GM12878 (cell line): ENCODE data around the gene CUL9. TPM values are rescaled to one million over a fixed set of nuclear protein-coding genes. Genes with fewer than 3 reads are reported as not detected.

Experiments
- ATAC-seq: fragments of 200-7000 bp; cut with Tn5 transposase; 3 replicates; pipeline ENCODE4 v1.9.1; 2020; ENCODE audit warnings: mild to moderate bottlenecking, moderate library complexity
- BruUV-seq: library from RNA; stranded (reverse); fragments of 400-500 nt; replicated peaks from 2 replicates; lab custom pipeline; 2021; lab: Mats Ljungman, UMichigan
- CTCF ChIA-PET: fragments of 300-600 bp; sonication (Branson Sonifier 250); formaldehyde crosslinking; extraction: SDS; loops from one replicate; lab custom pipeline; 2021; ENCODE audit warnings: inconsistent platforms; lab: Yijun Ruan, JAX
- POLR2A ChIA-PET: fragments of 350-600 bp; formaldehyde crosslinking; extraction: SDS; loops from one replicate; lab custom pipeline; 2021; ENCODE audit warnings: inconsistent platforms; lab: Charles Lee
- RAD21 ChIA-PET: fragments of 300-600 bp; sonication (Branson Sonifier 250); formaldehyde crosslinking; loops from one replicate; lab custom pipeline; 2023; ENCODE audit warnings: antibody characterized with exemption; ENCODE audit not compliant: unreplicated experiment; lab: Charles Lee
- SMC1A ChIA-PET: fragments of 300-600 bp; sonication (Branson Sonifier 250); formaldehyde crosslinking; loops from one replicate; lab custom pipeline; 2023; ENCODE audit not compliant: unreplicated experiment, uncharacterized antibody; lab: Charles Lee
- DNase-seq: peaks from one replicate; pipeline ENCODE4 v3.0.0-alpha.2; 2011; ENCODE audit warnings: low read depth, low spot score
- FAIRE-seq: peaks from 3 replicates; lab custom pipeline; 2011; peaks lifted over from hg19 to GRCh38; lab: Jason Lieb, UNC
- H2AFZ ChIP-seq: 2 replicates; pipeline ENCODE4 v1.6.0; 2011; ENCODE audit warnings: low read depth, low read length, control low read depth; ENCODE audit not compliant: control insufficient read depth
- H3K27ac ChIP-seq: 2 replicates; pipeline ENCODE4 v1.5.1; 2011; ENCODE audit warnings: control low read depth; ENCODE audit not compliant: control insufficient read depth, insufficient read depth
- H3K27me3 ChIP-seq, 2 experiments: replicated peaks in 1 of 2; 2 replicates each; pipeline versions ENCODE4 v1.6.0 to v1.6.1; 2011; ENCODE audit warnings: low read length in 1 of 2; ENCODE audit not compliant: control insufficient read depth in 2 of 2, insufficient read depth in 2 of 2
- H3K36me3 ChIP-seq, 2 experiments: 2 replicates each; pipeline ENCODE4 v1.5.1; 2011; ENCODE audit warnings: low read length in 1 of 2; ENCODE audit not compliant: control insufficient read depth in 2 of 2, insufficient read depth in 2 of 2
- H3K4me1 ChIP-seq: 2 replicates; pipeline ENCODE4 v1.6.1; 2011; ENCODE audit warnings: mild to moderate bottlenecking, low read length, moderate library complexity, mixed read lengths; ENCODE audit not compliant: control insufficient read depth, insufficient read depth
- H3K4me2 ChIP-seq: 2 replicates; pipeline ENCODE4 v1.6.0; 2011; ENCODE audit warnings: control low read depth; ENCODE audit not compliant: control insufficient read depth, insufficient read depth
- H3K4me3 ChIP-seq: fragments of 200-600 bp; sonication (generic); 2 replicates; pipeline ENCODE4 v1.5.1; 2016
- H3K79me2 ChIP-seq: 2 replicates; pipeline ENCODE4 v1.6.0; 2011; ENCODE audit warnings: low read length; ENCODE audit not compliant: control insufficient read depth, insufficient read depth
- H3K9ac ChIP-seq: 2 replicates; pipeline ENCODE4 v1.8.0; 2011; ENCODE audit warnings: low read length, control low read depth, mixed read lengths; ENCODE audit not compliant: control insufficient read depth, insufficient read depth
- H3K9me3 ChIP-seq: replicated peaks from 3 replicates; pipeline ENCODE4 v1.5.1; 2011; ENCODE audit warnings: mild to moderate bottlenecking, low read length; ENCODE audit not compliant: control insufficient read depth, insufficient read depth
- H4K20me1 ChIP-seq: 2 replicates; pipeline ENCODE4 v1.6.0; 2011; ENCODE audit not compliant: control insufficient read depth, insufficient read depth
- CEBPB ChIP-seq, 2 experiments: fragments of 150-350 bp in 1 of 2; IDR thresholded peaks; 2 replicates each; pipeline ENCODE4 v1.6.1; 2012 to 2014; ENCODE audit warnings: low read depth in 2 of 2, low read length in 2 of 2, borderline replicate concordance in 1 of 2, inconsistent platforms in 1 of 2
- CHD2 ChIP-seq: IDR thresholded peaks from 2 replicates; pipeline ENCODE4 v1.6.1; 2011; ENCODE audit warnings: low read depth, low read length, improper control_type of control experiment, borderline replicate concordance
- E4F1 ChIP-seq: fragments of 450-650 bp; IDR thresholded peaks from 2 replicates; pipeline ENCODE4 v1.6.1; 2018; ENCODE audit warnings: borderline replicate concordance, mild to moderate bottlenecking; ENCODE audit not compliant: partially characterized antibody
- GABPA ChIP-seq: IDR thresholded peaks from 2 replicates; pipeline ENCODE4 v1.6.1; 2014; ENCODE audit warnings: antibody characterized with exemption, low read depth, mild to moderate bottlenecking, inconsistent platforms
- NFIC ChIP-seq: IDR thresholded peaks from 2 replicates; pipeline ENCODE4 v1.6.1; 2012; ENCODE audit warnings: low read depth, mild to moderate bottlenecking, inconsistent platforms, low read length, moderate library complexity
- NFXL1 ChIP-seq: fragments of 450-650 bp; IDR thresholded peaks from 2 replicates; pipeline ENCODE4 v1.6.1; 2017; ENCODE audit warnings: antibody characterized with exemption, mild to moderate bottlenecking, borderline replicate concordance
- PRDM15 ChIP-seq: fragments of 450-650 bp; formaldehyde crosslinking; IDR thresholded peaks from 2 replicates; pipeline ENCODE4 v1.4.0; 2020; ENCODE audit warnings: mild to moderate bottlenecking, moderate library complexity
- ZNF274 ChIP-seq: IDR thresholded peaks from one replicate; pipeline ENCODE4 v1.8.0; 2011; ENCODE audit not compliant: insufficient read length, insufficient read depth
- WGBS: methylation state at CpG from one replicate; pipeline ENCODE4 v1.1.6; 2016; ENCODE audit warnings: low lambda C conversion rate; ENCODE audit not compliant: insufficient replicate concordance, insufficient coverage; ENCODE audit errors: missing lambda C conversion rate; 5-methylcytosine and 5-hydroxymethylcytosine counted together
- in situ Hi-C: fragments of 300-500 bp; cut with MboI; formaldehyde crosslinking; loops from 9 replicates; pipeline ENCODE4 v1.14.3; 2018; ENCODE audit warnings: mixed read lengths
- intact Hi-C: fragments of 100-400 bp; cut with micrococcal nuclease; formaldehyde crosslinking; loops from one replicate; pipeline ENCODE4 v1.14.2; 2022; ENCODE audit not compliant: unreplicated experiment
- polyA plus RNA-seq, 11 experiments: library from polyadenylated mRNA; depleted of rRNA in 4 of 11; unstranded in 6 of 11; stranded (reverse) in 5 of 11; fragments of >200 nt; fragmentation: Nextera tagmentation in 4 of 11; fragmentation: Illumina TruSeq in 1 of 11; extraction: Ambion mirVana in 4 of 11; extraction: Trizol in 1 of 11; gene quantifications; 1 replicate in 1 of 11; 2 replicates in 10 of 11; pipeline versions ENCODE4 v1.2.1 to v1.2.3, GENCODE V29; 2011 to 2016; ENCODE audit warnings: inconsistent platforms in 2 of 11, missing spikeins in 2 of 11, low read depth in 1 of 11
- total RNA-seq, 4 experiments: library from RNA; depleted of rRNA in 3 of 4; stranded (reverse); fragments of >200 nt in 3 of 4; fragmentation: Illumina TruSeq in 1 of 4; extraction: Trizol in 1 of 4; gene quantifications; 2 replicates each; pipeline versions ENCODE4 v1.2.1 to v1.2.3, GENCODE V29; 2013 to 2021
- TF ChIP-seq, protein P1 (sequence below): IDR thresholded peaks from 2 replicates; pipeline ENCODE4 v1.6.1; 2011; ENCODE audit warnings: low read depth, low read length, improper control_type of control experiment, borderline replicate concordance
- TF ChIP-seq, protein P2 (sequence below): fragments of 450-650 bp; formaldehyde crosslinking; IDR thresholded peaks from 2 replicates; pipeline ENCODE4 v1.5.0; 2022; ENCODE audit warnings: mild to moderate bottlenecking, missing genetic modification characterization

CUL9 gene
- total and polyA plus RNA-seq, 10 of the 15 experiments (the other 5 are each of a cell fraction or from before 2014, with no cell fraction given), result 1.2 to 48.3 (median 17.2) TPM

DNA sequence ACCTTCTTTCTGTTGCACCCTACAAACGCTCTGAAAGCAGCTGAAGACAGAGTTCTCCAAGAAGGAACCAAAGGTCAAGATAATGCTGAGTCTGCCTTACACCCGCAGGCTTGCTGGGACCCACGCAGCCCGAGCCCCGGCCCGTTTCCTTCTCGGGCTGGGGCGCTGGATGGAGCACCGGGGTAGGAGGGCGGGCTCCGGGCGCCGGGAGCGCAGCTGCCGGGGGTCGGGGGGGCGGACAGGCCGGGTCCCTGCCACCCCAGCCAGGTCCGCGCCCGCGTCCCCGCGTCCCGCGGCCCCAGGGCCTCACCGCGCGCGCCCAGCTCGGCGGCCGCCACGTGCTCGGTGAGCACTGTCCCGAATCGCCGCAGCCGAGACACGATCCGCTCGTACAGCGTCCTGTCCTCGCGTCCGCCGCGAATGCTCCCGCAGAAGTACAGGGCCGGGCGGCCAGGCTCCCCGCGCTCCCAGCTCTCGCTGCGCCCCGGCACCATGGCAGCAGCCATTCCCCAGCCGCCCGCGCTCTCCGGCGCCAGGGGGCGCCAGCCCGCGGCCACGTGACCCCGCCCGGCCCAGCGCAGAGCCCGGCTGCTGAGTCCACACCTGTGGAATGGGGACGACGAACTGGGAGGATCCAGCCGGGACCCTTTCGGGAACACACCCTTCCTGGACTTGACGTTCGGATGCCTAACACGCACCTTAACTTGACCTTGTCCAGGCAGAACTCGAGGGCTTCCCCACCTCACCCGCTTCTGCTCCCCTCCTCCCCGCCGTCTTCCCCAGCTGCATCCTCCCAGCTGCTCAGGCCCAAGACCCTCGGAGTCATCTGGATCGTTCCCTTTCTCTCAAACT is 47.2 kb downstream of the CUL9 start, which contains the start of gene DNPH1:
TSS of gene DNPH1 (minus strand) at position 531 of the 852 bp plus-strand sequence. CDS start at position 506, 25 bp downstream.
- Histone ChIP-seq H3K27ac (peak within 1 kb of the TSS; percentile 60), H3K4me2 (peak within 1 kb of the TSS; percentile 81), H3K36me3 (no peaks in the 10 kb centered on the region), H4K20me1 (no peaks in the 10 kb centered on the region), H3K27me3 (no peaks in the 10 kb centered on the region; a peak in 1 of 4 replicates), H2AFZ (peak within 1 kb of the TSS; percentile 64), H3K9ac (peak within 1 kb of the TSS; percentile 75), H3K79me2 (peaks cover 15% of the 10 kb centered on the region), H3K9me3 (no peaks in the 10 kb centered on the region), H3K4me1 (peaks cover 22% of the 10 kb centered on the region), H3K4me3 (peak within 1 kb of the TSS; percentile 76)
- POLR2A ChIA-PET, result interaction anchor here (0.5 to 1.3 kb wide), 8 partner anchors 9 to 1014 kb away, joined by 3 to 7 read pairs (median 4); no protein-coding TSS in a partner anchor
- intact Hi-C loops (no loop called here), in situ Hi-C loops (no loop called here)
- WGBS, result under 1% methylated on average over 60 of the region's 82 CpGs
- SMC1A ChIA-PET, result interaction anchor here (0.5 to 3.0 kb wide), 5 partner anchors 18 to 848 kb away, joined by 3 to 11 read pairs (median 4); no protein-coding TSS in a partner anchor
- FAIRE-seq, result peak; percentile 65
- RAD21 ChIA-PET, result interaction anchor here (0.6 to 2.1 kb wide), 8 partner anchors 19 to 277 kb away, joined by 3 to 5 read pairs (median 3); partner anchors contain the start of gene CUL9
- CTCF ChIA-PET, result interaction anchor here (0.6 to 2.7 kb wide), 27 partner anchors 8 to 482 kb away, joined by 3 to 19 read pairs (median 4); partner anchors contain the start of gene CUL9
- DNase-seq, result no peak
- ATAC-seq, result peak; percentile 87
- BruUV-seq, result no TSS peak
- no peak for TF ChIP-seq GABPA
- TF ChIP-seq NFXL1, result peak; percentile 86
- TF ChIP-seq, protein P1, sequence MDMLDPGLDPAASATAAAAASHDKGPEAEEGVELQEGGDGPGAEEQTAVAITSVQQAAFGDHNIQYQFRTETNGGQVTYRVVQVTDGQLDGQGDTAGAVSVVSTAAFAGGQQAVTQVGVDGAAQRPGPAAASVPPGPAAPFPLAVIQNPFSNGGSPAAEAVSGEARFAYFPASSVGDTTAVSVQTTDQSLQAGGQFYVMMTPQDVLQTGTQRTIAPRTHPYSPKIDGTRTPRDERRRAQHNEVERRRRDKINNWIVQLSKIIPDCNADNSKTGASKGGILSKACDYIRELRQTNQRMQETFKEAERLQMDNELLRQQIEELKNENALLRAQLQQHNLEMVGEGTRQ, result peak; percentile 92
- no peak for TF ChIP-seq CHD2
- no peak for TF ChIP-seq E4F1
- TF ChIP-seq, protein P2, sequence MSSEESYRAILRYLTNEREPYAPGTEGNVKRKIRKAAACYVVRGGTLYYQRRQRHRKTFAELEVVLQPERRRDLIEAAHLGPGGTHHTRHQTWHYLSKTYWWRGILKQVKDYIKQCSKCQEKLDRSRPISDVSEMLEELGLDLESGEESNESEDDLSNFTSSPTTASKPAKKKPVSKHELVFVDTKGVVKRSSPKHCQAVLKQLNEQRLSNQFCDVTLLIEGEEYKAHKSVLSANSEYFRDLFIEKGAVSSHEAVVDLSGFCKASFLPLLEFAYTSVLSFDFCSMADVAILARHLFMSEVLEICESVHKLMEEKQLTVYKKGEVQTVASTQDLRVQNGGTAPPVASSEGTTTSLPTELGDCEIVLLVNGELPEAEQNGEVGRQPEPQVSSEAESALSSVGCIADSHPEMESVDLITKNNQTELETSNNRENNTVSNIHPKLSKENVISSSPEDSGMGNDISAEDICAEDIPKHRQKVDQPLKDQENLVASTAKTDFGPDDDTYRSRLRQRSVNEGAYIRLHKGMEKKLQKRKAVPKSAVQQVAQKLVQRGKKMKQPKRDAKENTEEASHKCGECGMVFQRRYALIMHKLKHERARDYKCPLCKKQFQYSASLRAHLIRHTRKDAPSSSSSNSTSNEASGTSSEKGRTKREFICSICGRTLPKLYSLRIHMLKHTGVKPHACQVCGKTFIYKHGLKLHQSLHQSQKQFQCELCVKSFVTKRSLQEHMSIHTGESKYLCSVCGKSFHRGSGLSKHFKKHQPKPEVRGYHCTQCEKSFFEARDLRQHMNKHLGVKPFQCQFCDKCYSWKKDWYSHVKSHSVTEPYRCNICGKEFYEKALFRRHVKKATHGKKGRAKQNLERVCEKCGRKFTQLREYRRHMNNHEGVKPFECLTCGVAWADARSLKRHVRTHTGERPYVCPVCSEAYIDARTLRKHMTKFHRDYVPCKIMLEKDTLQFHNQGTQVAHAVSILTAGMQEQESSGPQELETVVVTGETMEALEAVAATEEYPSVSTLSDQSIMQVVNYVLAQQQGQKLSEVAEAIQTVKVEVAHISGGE (CRISPR knock-in tag), result no peak
- no peak for TF ChIP-seq PRDM15
- no peak for TF ChIP-seq CEBPB (IDR thresholded peaks at IDR 0.05; ENCODE audit: borderline replicate concordance in 1 of 2, low read depth in 2 of 2, low read length in 2 of 2)
- no peak for TF ChIP-seq ZNF274
- TF ChIP-seq NFIC, result no peak
